GM12878 (cell line): ENCODE measurements around the gene P2RX2. TPM values are rescaled to one million over a fixed set of nuclear protein-coding genes. Genes with fewer than 3 reads are reported as not detected.

Experiments
- ATAC-seq: fragments of 200-7000 bp; cut with Tn5 transposase; 3 replicates; pipeline ENCODE4 v1.9.1; 2020; ENCODE audit warnings: mild to moderate bottlenecking, moderate library complexity
- BruUV-seq: library from RNA; stranded (reverse); fragments of 400-500 nt; replicated peaks from 2 replicates; lab custom pipeline; 2021; lab: Mats Ljungman, UMichigan
- CTCF ChIA-PET: fragments of 300-600 bp; sonication (Branson Sonifier 250); formaldehyde crosslinking; extraction: SDS; loops from one replicate; lab custom pipeline; 2021; ENCODE audit warnings: inconsistent platforms; lab: Yijun Ruan, JAX
- POLR2A ChIA-PET: fragments of 350-600 bp; formaldehyde crosslinking; extraction: SDS; loops from one replicate; lab custom pipeline; 2021; ENCODE audit warnings: inconsistent platforms; lab: Charles Lee
- RAD21 ChIA-PET: fragments of 300-600 bp; sonication (Branson Sonifier 250); formaldehyde crosslinking; loops from one replicate; lab custom pipeline; 2023; ENCODE audit warnings: antibody characterized with exemption; ENCODE audit not compliant: unreplicated experiment; lab: Charles Lee
- SMC1A ChIA-PET: fragments of 300-600 bp; sonication (Branson Sonifier 250); formaldehyde crosslinking; loops from one replicate; lab custom pipeline; 2023; ENCODE audit not compliant: unreplicated experiment, uncharacterized antibody; lab: Charles Lee
- DNase-seq: peaks from one replicate; pipeline ENCODE4 v3.0.0-alpha.2; 2011; ENCODE audit warnings: low read depth, low spot score
- FAIRE-seq: peaks from 3 replicates; lab custom pipeline; 2011; peaks lifted over from hg19 to GRCh38; lab: Jason Lieb, UNC
- H2AFZ ChIP-seq: 2 replicates; pipeline ENCODE4 v1.6.0; 2011; ENCODE audit warnings: low read depth, low read length, control low read depth; ENCODE audit not compliant: control insufficient read depth
- H3K27ac ChIP-seq: 2 replicates; pipeline ENCODE4 v1.5.1; 2011; ENCODE audit warnings: control low read depth; ENCODE audit not compliant: control insufficient read depth, insufficient read depth
- H3K27me3 ChIP-seq, 2 experiments: replicated peaks in 1 of 2; 2 replicates each; pipeline versions ENCODE4 v1.6.0 to v1.6.1; 2011; ENCODE audit warnings: low read length in 1 of 2; ENCODE audit not compliant: control insufficient read depth in 2 of 2, insufficient read depth in 2 of 2
- H3K36me3 ChIP-seq, 2 experiments: 2 replicates each; pipeline ENCODE4 v1.5.1; 2011; ENCODE audit warnings: low read length in 1 of 2; ENCODE audit not compliant: control insufficient read depth in 2 of 2, insufficient read depth in 2 of 2
- H3K4me1 ChIP-seq: 2 replicates; pipeline ENCODE4 v1.6.1; 2011; ENCODE audit warnings: mild to moderate bottlenecking, low read length, moderate library complexity, mixed read lengths; ENCODE audit not compliant: control insufficient read depth, insufficient read depth
- H3K4me2 ChIP-seq: 2 replicates; pipeline ENCODE4 v1.6.0; 2011; ENCODE audit warnings: control low read depth; ENCODE audit not compliant: control insufficient read depth, insufficient read depth
- H3K4me3 ChIP-seq: fragments of 200-600 bp; sonication (generic); 2 replicates; pipeline ENCODE4 v1.5.1; 2016
- H3K79me2 ChIP-seq: 2 replicates; pipeline ENCODE4 v1.6.0; 2011; ENCODE audit warnings: low read length; ENCODE audit not compliant: control insufficient read depth, insufficient read depth
- H3K9ac ChIP-seq: 2 replicates; pipeline ENCODE4 v1.8.0; 2011; ENCODE audit warnings: low read length, control low read depth, mixed read lengths; ENCODE audit not compliant: control insufficient read depth, insufficient read depth
- H3K9me3 ChIP-seq: replicated peaks from 3 replicates; pipeline ENCODE4 v1.5.1; 2011; ENCODE audit warnings: mild to moderate bottlenecking, low read length; ENCODE audit not compliant: control insufficient read depth, insufficient read depth
- H4K20me1 ChIP-seq: 2 replicates; pipeline ENCODE4 v1.6.0; 2011; ENCODE audit not compliant: control insufficient read depth, insufficient read depth
- BMI1 ChIP-seq: fragments of 450-650 bp; IDR thresholded peaks from 2 replicates; pipeline ENCODE4 v1.6.1; 2016; ENCODE audit warnings: mild to moderate bottlenecking, moderate library complexity, borderline replicate concordance
- HCFC1 ChIP-seq: fragments of 150-350 bp; IDR thresholded peaks from 2 replicates; pipeline ENCODE4 v1.6.1; 2014; ENCODE audit warnings: low read length
- IKZF1 ChIP-seq: fragments of 450-650 bp; conservative IDR thresholded peaks from 2 replicates; pipeline ENCODE4 v1.6.1; 2017; ENCODE audit warnings: antibody characterized with exemption, mild to moderate bottlenecking
- JUND ChIP-seq: IDR thresholded peaks from 2 replicates; pipeline ENCODE4 v1.6.1; 2012; ENCODE audit warnings: low read depth, mild to moderate bottlenecking, low read length, improper control_type of control experiment, moderate library complexity
- NR2C1 ChIP-seq: fragments of 450-650 bp; IDR thresholded peaks from 2 replicates; pipeline ENCODE4 v1.6.1; 2017; ENCODE audit warnings: antibody characterized with exemption, mild to moderate bottlenecking, moderate library complexity
- NR2F1 ChIP-seq: fragments of 450-650 bp; conservative IDR thresholded peaks from 2 replicates; pipeline ENCODE4 v1.6.1; 2017; ENCODE audit warnings: mild to moderate bottlenecking
- PAX5 ChIP-seq: IDR thresholded peaks from 2 replicates; pipeline ENCODE4 v1.6.1; 2011; ENCODE audit warnings: low read depth, low read length, borderline replicate concordance
- RCOR1 ChIP-seq: conservative IDR thresholded peaks from 2 replicates; pipeline ENCODE4 v1.6.1; 2012; ENCODE audit warnings: low read depth, low read length, improper control_type of control experiment
- RELA ChIP-seq: fragments of 450-650 bp; IDR thresholded peaks from 2 replicates; pipeline ENCODE4 v1.8.0; 2014; ENCODE audit warnings: borderline replicate concordance; ENCODE audit not compliant: partially characterized antibody
- SIN3A ChIP-seq: IDR thresholded peaks from 2 replicates; pipeline ENCODE4 v1.6.1; 2012; ENCODE audit warnings: low read depth, low read length, improper control_type of control experiment
- TBL1XR1 ChIP-seq: IDR thresholded peaks from 2 replicates; pipeline ENCODE4 v1.6.1; 2012; ENCODE audit warnings: low read depth, low read length, improper control_type of control experiment
- ZNF384 ChIP-seq: IDR thresholded peaks from 2 replicates; pipeline ENCODE4 v1.6.1; 2012; ENCODE audit warnings: low read depth, mild to moderate bottlenecking, low read length, improper control_type of control experiment, borderline replicate concordance
- whole genome bisulfite sequencing: methylation state at CpG from one replicate; pipeline ENCODE4 v1.1.6; 2016; ENCODE audit warnings: low lambda C conversion rate; ENCODE audit not compliant: insufficient replicate concordance, insufficient coverage; ENCODE audit errors: missing lambda C conversion rate; 5-methylcytosine and 5-hydroxymethylcytosine counted together
- in situ Hi-C: fragments of 300-500 bp; cut with MboI; formaldehyde crosslinking; loops from 9 replicates; pipeline ENCODE4 v1.14.3; 2018; ENCODE audit warnings: mixed read lengths
- intact Hi-C: fragments of 100-400 bp; cut with micrococcal nuclease; formaldehyde crosslinking; loops from one replicate; pipeline ENCODE4 v1.14.2; 2022; ENCODE audit not compliant: unreplicated experiment
- polyA plus RNA-seq, 11 experiments: library from polyadenylated mRNA; depleted of rRNA in 4 of 11; unstranded in 6 of 11; stranded (reverse) in 5 of 11; fragments of >200 nt; fragmentation: Nextera tagmentation in 4 of 11; fragmentation: Illumina TruSeq in 1 of 11; extraction: Ambion mirVana in 4 of 11; extraction: Trizol in 1 of 11; gene quantifications; 1 replicate in 1 of 11; 2 replicates in 10 of 11; pipeline versions ENCODE4 v1.2.1 to v1.2.3, GENCODE V29; 2011 to 2016; ENCODE audit warnings: inconsistent platforms in 2 of 11, missing spikeins in 2 of 11, low read depth in 1 of 11
- total RNA-seq, 4 experiments: library from RNA; depleted of rRNA in 3 of 4; stranded (reverse); fragments of >200 nt in 3 of 4; fragmentation: Illumina TruSeq in 1 of 4; extraction: Trizol in 1 of 4; gene quantifications; 2 replicates each; pipeline versions ENCODE4 v1.2.1 to v1.2.3, GENCODE V29; 2013 to 2021
- TF ChIP-seq, protein P1 (sequence below): fragments of 450-650 bp; IDR thresholded peaks from 2 replicates; pipeline ENCODE4 v1.6.1; 2016; ENCODE audit warnings: mild to moderate bottlenecking
- TF ChIP-seq, protein P2 (sequence below): IDR thresholded peaks from 2 replicates; pipeline ENCODE4 v1.6.1; 2012; ENCODE audit warnings: improper control_type of control experiment, low read depth, low read length; ENCODE audit not compliant: insufficient replicate concordance
- TF ChIP-seq, protein P3 (sequence below): fragments of 450-650 bp; IDR thresholded peaks from 2 replicates; pipeline ENCODE4 v1.6.1; 2014; ENCODE audit warnings: mild to moderate bottlenecking

Gene P2RX2
- total and polyA plus RNA-seq, 10 of the 15 experiments (the other 5 are each of a cell fraction or from before 2014, with no cell fraction given) = not detected

GRCh38 chr12:132608231-132609171, 10.1 kb upstream of the P2RX2 start:
- ChIA-PET CTCF (interaction anchor here (1.0 kb wide), 1 partner anchor 191 kb away, joined by 3 read pairs; no protein-coding TSS in a partner anchor), POLR2A (no interaction called here), SMC1A (no interaction called here), RAD21 (interaction anchor here (0.8 kb wide), 1 partner anchor 193 kb away, joined by 3 read pairs; no protein-coding TSS in a partner anchor)
- no peaks in the 10 kb centered on the region for H3K79me2 ChIP-seq
- no peak for FAIRE-seq
- BruUV-seq = no TSS peak
- H3K4me1 ChIP-seq = no peaks in the 10 kb centered on the region
- no peak overlapping the region for H3K4me3 ChIP-seq
- in situ Hi-C loops (no loop called here), intact Hi-C loops (no loop called here)
- peaks cover 0 to 4% of the 10 kb centered on the region in 2 experiments; a peak in 2 of 4 replicates for H3K27me3 ChIP-seq
- H3K36me3 ChIP-seq = no peaks in the 10 kb centered on the region
- no peaks in the 10 kb centered on the region for H4K20me1 ChIP-seq
- H2AFZ ChIP-seq = no peak overlapping the region
- ATAC-seq = peak; percentile 64
- DNase-seq = no peak
- H3K4me2 ChIP-seq = no peak overlapping the region
- H3K9me3 ChIP-seq = peaks cover 2% of the 10 kb centered on the region; the same call in 1 of the 3 replicates
- H3K9ac ChIP-seq = no peak overlapping the region
- WGBS = 35% methylated on average over 25 of the region's 25 CpGs
- no peak overlapping the region for H3K27ac ChIP-seq
- TF ChIP-seq, protein P1, sequence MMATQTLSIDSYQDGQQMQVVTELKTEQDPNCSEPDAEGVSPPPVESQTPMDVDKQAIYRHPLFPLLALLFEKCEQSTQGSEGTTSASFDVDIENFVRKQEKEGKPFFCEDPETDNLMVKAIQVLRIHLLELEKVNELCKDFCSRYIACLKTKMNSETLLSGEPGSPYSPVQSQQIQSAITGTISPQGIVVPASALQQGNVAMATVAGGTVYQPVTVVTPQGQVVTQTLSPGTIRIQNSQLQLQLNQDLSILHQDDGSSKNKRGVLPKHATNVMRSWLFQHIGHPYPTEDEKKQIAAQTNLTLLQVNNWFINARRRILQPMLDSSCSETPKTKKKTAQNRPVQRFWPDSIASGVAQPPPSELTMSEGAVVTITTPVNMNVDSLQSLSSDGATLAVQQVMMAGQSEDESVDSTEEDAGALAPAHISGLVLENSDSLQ = no peak
- TF ChIP-seq RELA (no peak), NR2F1 (peak; percentile 87), RCOR1 (no peak), IKZF1 (0 out of 2 replicates have a peak, but pooled peaks have one; percentile 12), ZNF384 (no peak), SIN3A (no peak), TBL1XR1 (no peak), JUND (no peak), BMI1 (no peak), PAX5 (no peak), NR2C1 (peak; percentile 82), HCFC1 (no peak)
- TF ChIP-seq, protein P2, sequence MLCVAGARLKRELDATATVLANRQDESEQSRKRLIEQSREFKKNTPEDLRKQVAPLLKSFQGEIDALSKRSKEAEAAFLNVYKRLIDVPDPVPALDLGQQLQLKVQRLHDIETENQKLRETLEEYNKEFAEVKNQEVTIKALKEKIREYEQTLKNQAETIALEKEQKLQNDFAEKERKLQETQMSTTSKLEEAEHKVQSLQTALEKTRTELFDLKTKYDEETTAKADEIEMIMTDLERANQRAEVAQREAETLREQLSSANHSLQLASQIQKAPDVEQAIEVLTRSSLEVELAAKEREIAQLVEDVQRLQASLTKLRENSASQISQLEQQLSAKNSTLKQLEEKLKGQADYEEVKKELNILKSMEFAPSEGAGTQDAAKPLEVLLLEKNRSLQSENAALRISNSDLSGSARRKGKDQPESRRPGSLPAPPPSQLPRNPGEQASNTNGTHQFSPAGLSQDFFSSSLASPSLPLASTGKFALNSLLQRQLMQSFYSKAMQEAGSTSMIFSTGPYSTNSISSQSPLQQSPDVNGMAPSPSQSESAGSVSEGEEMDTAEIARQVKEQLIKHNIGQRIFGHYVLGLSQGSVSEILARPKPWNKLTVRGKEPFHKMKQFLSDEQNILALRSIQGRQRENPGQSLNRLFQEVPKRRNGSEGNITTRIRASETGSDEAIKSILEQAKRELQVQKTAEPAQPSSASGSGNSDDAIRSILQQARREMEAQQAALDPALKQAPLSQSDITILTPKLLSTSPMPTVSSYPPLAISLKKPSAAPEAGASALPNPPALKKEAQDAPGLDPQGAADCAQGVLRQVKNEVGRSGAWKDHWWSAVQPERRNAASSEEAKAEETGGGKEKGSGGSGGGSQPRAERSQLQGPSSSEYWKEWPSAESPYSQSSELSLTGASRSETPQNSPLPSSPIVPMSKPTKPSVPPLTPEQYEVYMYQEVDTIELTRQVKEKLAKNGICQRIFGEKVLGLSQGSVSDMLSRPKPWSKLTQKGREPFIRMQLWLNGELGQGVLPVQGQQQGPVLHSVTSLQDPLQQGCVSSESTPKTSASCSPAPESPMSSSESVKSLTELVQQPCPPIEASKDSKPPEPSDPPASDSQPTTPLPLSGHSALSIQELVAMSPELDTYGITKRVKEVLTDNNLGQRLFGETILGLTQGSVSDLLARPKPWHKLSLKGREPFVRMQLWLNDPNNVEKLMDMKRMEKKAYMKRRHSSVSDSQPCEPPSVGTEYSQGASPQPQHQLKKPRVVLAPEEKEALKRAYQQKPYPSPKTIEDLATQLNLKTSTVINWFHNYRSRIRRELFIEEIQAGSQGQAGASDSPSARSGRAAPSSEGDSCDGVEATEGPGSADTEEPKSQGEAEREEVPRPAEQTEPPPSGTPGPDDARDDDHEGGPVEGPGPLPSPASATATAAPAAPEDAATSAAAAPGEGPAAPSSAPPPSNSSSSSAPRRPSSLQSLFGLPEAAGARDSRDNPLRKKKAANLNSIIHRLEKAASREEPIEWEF = no peak
- TF ChIP-seq, protein P3, sequence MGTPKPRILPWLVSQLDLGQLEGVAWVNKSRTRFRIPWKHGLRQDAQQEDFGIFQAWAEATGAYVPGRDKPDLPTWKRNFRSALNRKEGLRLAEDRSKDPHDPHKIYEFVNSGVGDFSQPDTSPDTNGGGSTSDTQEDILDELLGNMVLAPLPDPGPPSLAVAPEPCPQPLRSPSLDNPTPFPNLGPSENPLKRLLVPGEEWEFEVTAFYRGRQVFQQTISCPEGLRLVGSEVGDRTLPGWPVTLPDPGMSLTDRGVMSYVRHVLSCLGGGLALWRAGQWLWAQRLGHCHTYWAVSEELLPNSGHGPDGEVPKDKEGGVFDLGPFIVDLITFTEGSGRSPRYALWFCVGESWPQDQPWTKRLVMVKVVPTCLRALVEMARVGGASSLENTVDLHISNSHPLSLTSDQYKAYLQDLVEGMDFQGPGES = no peak
